BLaER1 treated with 17β-estradiol and CSF1 and Interleukin-3, amounts not matched to agents 10 nM and 100 nM (cell line): ENCODE data around the gene CEP164.
"Not testable (repeated sequence)": the region's sequence is repeated elsewhere in the genome, so short reads cannot be mapped to it uniquely, and the experiment has no call there.

Experiments used
- H3K27ac ChIP-seq, 11 experiments: shearing (Covaris generic); formaldehyde crosslinking; 2 replicates each; pipeline ENCODE4 v1.8.1; 2022
- H3K27me3 ChIP-seq, 11 experiments: shearing (Covaris generic); formaldehyde crosslinking; 2 replicates each; pipeline ENCODE4 v1.8.1; 2022
- H3K36me3 ChIP-seq, 11 experiments: shearing (Covaris generic); formaldehyde crosslinking; 2 replicates each; pipeline ENCODE4 v1.8.1; 2022
- H3K4me1 ChIP-seq, 10 experiments: shearing (Covaris generic); formaldehyde crosslinking; 2 replicates each; pipeline ENCODE4 v1.8.1; 2022
- H3K4me2 ChIP-seq, 11 experiments: shearing (Covaris generic); formaldehyde crosslinking; 2 replicates each; pipeline ENCODE4 v1.8.1; 2022
- H3K4me3 ChIP-seq, 10 experiments: shearing (Covaris generic); formaldehyde crosslinking; 2 replicates each; pipeline ENCODE4 v1.8.1; 2022
- H3K9ac ChIP-seq, 11 experiments: shearing (Covaris generic); formaldehyde crosslinking; 2 replicates each; pipeline ENCODE4 v1.8.1; 2022
- H3K9me3 ChIP-seq, 11 experiments: shearing (Covaris generic); formaldehyde crosslinking; replicated peaks in 1 of 11; 2 replicates each; pipeline ENCODE4 v1.8.1; 2022
- H4K20me1 ChIP-seq, 11 experiments: shearing (Covaris generic); formaldehyde crosslinking; 2 replicates each; pipeline ENCODE4 v1.8.1; 2022
- Cebpa-rat ChIP-seq, 11 experiments: shearing (Covaris generic); IDR thresholded peaks; 2 replicates each; pipeline ENCODE4 v1.8.1; 2022

The CEP164 gene

DNA sequence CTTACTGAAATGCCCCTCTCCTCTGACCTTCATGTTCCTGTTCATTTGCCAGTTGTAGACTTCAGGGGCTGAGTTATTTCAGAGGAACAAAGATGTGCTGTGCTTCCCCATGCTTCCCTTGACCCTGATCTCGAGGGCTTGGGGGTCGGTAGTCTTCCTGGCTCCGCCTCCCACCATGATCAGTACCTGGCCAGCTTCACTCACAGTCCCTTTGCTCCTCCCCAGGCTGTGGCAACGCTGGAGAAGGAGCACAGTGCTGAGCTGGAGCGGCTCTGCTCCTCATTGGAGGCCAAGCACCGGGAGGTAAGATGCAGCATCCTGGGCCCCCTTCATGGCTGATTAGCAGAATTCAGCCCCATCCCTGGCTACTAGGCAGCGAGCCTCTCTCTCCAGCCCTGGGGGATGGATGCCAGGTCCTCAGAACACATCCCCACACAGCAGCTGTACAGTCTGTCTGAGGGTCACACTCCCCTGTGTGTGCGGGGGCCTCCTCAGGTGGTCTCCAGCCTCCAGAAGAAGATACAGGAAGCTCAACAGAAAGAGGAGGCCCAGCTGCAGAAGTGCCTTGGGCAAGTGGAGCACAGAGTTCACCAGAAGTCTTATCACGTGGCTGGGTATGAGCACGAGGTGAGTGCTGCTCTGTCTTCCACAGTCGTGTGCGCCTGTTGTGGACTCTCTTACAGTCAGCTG is 64.5 kb downstream of the CEP164 start:
- Histone ChIP-seq H3K4me3 (no peak overlapping the region), H3K4me1 (no peaks in the 10 kb centered on the region), H3K36me3 (peaks cover 55 to 98% (median 83%) of the 10 kb centered on the region in 11 experiments), H3K9me3 (peaks cover 1 to 9% (median 7%) of the 10 kb centered on the region in 11 experiments; a peak in 19 of 22 replicates), H3K27me3 (no peaks in the 10 kb centered on the region), H3K27ac (no peak overlapping the region), H4K20me1 (peaks cover 0 to 3% (median 0%) of the 10 kb centered on the region in 11 experiments; a peak in 1 of 22 replicates), H3K9ac (no peak overlapping the region), H3K4me2 (no peak overlapping the region)
- TF ChIP-seq Cebpa-rat (IDR thresholded peaks at IDR 0.05), result no peak

- Histone ChIP-seq H3K4me3 (no peak overlapping the region), H3K27me3 (no peaks in the 10 kb centered on the region), H4K20me1 (peaks cover 0 to 3% (median 0%) of the 10 kb centered on the region in 11 experiments; a peak in 1 of 22 replicates), H3K9ac (no peak overlapping the region), H3K27ac (no peak overlapping the region), H3K4me2 (no peak overlapping the region), H3K4me1 (no peaks in the 10 kb centered on the region), H3K9me3 (peaks cover 9 to 18% (median 15%) of the 10 kb centered on the region in 11 experiments; a peak in 21 of 22 replicates), H3K36me3 (peaks cover 58 to 98% (median 84%) of the 10 kb centered on the region in 11 experiments)
- TF ChIP-seq Cebpa-rat (IDR thresholded peaks at IDR 0.05), result no peak
Observed at GRCh38 chr11:117392979-117393378, 65.3 kb downstream of the CEP164 start.

DNA sequence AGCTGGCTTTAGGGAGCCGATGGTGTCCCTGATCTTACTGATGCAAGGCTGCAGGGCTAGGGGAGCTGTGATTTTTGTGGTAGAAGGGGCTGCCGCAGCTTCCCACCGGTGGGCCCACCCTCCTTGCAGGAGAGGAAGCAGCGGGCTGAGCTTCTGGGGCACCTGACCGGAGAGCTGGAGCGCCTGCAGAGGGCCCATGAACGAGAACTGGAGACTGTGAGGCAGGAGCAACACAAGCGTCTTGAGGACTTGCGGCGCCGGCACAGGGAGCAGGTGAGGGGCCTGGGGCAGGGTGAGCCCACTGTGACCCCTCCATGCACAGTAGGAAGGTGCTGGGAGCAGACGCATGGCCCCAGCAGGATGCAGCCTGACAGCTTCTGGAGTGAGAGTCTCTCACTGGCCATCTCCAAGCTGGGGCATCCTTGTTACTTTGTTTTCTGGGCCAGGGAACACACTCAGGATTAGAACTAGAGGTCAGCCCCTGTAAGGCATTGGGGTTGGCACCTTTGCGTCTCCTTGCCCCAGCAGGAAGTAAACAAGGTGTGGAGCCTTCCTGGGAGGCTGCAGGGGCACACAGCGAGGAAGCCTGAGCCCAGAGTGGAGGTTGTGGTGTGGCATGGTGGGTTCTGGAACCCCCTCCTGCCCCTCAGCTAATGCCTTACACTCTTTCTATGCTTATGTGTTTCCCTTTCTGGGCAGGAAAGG is 66.7 kb downstream of the CEP164 start:
- Histone ChIP-seq H4K20me1 (peaks cover 0 to 3% (median 0%) of the 10 kb centered on the region in 11 experiments; a peak in 1 of 22 replicates), H3K4me1 (no peaks in the 10 kb centered on the region), H3K4me3 (no peak overlapping the region), H3K36me3 (peaks cover 66 to 95% (median 86%) of the 10 kb centered on the region in 11 experiments), H3K4me2 (no peak overlapping the region), H3K9me3 (peaks cover 22 to 32% (median 28%) of the 10 kb centered on the region in 11 experiments), H3K9ac (no peak overlapping the region), H3K27ac (no peak overlapping the region), H3K27me3 (no peaks in the 10 kb centered on the region)
- TF ChIP-seq Cebpa-rat (IDR thresholded peaks at IDR 0.05), result no peak

GRCh38 chr11:117395476-117395875 is 67.8 kb downstream of the CEP164 start:
- no peak for TF ChIP-seq Cebpa-rat (IDR thresholded peaks at IDR 0.05)
- Histone ChIP-seq H3K27ac (no peak overlapping the region), H3K4me2 (no peak overlapping the region), H3K9ac (no peak overlapping the region), H3K9me3 (peaks cover 24 to 34% (median 29%) of the 10 kb centered on the region in 11 experiments), H3K4me3 (no peak overlapping the region), H3K27me3 (no peaks in the 10 kb centered on the region), H3K36me3 (peaks cover 62 to 86% (median 82%) of the 10 kb centered on the region in 11 experiments), H4K20me1 (peaks cover 0 to 3% (median 0%) of the 10 kb centered on the region in 11 experiments; a peak in 1 of 22 replicates), H3K4me1 (peaks cover 0 to 5% (median 0%) of the 10 kb centered on the region in 10 experiments; a peak in 2 of 20 replicates)

DNA sequence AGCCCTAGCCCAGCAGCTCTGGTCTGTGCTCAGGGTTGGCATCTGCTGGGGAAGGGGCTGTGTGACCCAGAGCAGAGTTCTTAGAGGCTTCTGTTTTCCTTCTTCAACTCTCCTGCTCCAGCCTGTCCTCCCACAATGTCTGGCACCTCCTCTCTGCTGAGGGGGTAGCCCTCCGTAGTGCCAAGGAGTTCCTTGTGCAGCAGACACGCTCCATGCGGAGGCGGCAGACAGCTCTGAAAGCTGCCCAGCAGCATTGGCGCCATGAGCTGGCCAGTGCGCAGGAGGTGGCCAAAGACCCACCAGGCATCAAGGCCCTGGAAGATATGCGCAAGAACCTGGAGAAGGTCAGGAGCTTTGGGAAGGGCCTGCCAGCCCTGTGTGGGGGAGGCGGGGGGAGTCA is 69.3 kb downstream of the CEP164 start:
- no peak for TF ChIP-seq Cebpa-rat (IDR thresholded peaks at IDR 0.05)
- H3K9me3 ChIP-seq, result peaks cover 24 to 34% (median 29%) of the 10 kb centered on the region in 11 experiments
- H4K20me1 ChIP-seq, result peaks cover 0 to under 1% (median 0%) of the 10 kb centered on the region in 11 experiments; a peak in 1 of 22 replicates
- no peak overlapping the region for H3K27ac ChIP-seq
- H3K4me3 ChIP-seq, result no peak overlapping the region
- no peak overlapping the region for H3K4me2 ChIP-seq
- H3K27me3 ChIP-seq, result no peaks in the 10 kb centered on the region
- peaks cover 47 to 71% (median 68%) of the 10 kb centered on the region in 11 experiments for H3K36me3 ChIP-seq
- peaks cover 0 to 14% (median 0%) of the 10 kb centered on the region in 10 experiments; a peak in 3 of 20 replicates for H3K4me1 ChIP-seq
- H3K9ac ChIP-seq, result no peak overlapping the region

DNA sequence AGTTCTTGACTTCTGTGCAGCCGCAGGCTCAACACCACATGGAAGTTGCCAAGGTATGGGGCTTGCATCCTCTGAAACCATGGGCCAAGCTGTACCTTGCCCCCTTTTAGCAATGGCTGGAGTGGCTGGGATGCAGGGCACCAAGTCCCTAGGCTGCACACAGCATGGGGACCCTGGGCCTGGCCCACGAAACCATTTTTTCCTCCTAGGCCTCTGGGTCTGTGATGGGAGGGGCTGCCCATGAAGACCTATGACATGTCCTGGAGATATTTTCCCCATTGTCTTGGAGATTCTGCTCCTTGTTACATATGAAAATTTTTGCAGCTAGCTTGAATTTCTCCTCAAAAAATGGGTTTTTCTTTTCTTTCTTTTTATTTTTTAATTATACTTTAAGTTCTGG is 71.0 kb downstream of the CEP164 start:
- Histone ChIP-seq H3K36me3 (peaks cover 35 to 68% (median 57%) of the 10 kb centered on the region in 11 experiments), H3K4me3 (peak overlapping the region in 3 of 10 experiments; percentile 17 to 21 (median 17); a peak in 2 of 20 replicates), H3K9me3 (peaks cover 24 to 41% (median 30%) of the 10 kb centered on the region in 11 experiments), H3K4me1 (peaks cover 0 to 14% (median 0%) of the 10 kb centered on the region in 10 experiments; a peak in 3 of 20 replicates)
- not testable (repeated sequence) for H3K9ac ChIP-seq, H4K20me1 ChIP-seq, H3K4me2 ChIP-seq, H3K27me3 ChIP-seq, H3K27ac ChIP-seq

DNA sequence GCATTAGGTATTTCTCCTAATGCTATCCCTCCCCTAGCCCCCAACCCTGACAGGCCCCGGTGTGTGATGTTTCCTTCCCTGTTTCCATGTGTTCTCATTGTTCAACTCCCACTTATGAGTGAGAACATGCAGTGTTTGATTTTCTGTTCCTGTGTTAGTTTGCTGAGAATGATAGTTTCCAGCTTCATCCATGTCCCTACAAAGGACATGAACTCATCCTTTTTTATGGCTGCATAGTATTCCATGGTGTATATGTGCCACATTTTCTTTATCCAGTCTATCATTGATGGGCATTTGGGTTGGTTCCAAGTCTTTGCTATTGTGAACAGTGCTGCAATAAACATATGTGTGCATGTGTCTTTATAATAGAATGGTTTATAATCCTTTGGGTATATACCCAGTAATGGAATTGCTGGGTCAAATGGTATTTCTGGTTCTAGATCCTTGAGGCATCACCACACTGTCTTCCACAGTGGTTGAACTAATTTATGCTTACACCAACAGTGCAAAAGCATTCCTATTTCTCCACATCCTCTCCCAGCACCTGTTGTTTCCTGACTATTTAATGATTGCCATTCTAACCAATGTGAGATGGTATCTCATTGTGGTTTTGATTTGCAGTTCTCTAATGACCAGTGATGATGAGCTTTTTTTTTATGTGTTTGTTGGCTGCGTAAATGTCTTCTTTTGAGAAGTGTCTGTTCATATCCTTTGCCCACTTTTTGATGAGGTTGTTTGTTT is 71.6 kb downstream of the CEP164 start:
- not testable (repeated sequence) for H3K4me2 ChIP-seq, H4K20me1 ChIP-seq, H3K27ac ChIP-seq, H3K4me3 ChIP-seq, H3K27me3 ChIP-seq, H3K9ac ChIP-seq
- Histone ChIP-seq H3K9me3 (peaks cover 29 to 45% (median 35%) of the 10 kb centered on the region in 11 experiments), H3K4me1 (peaks cover 0 to 14% (median 0%) of the 10 kb centered on the region in 10 experiments; a peak in 3 of 20 replicates), H3K36me3 (peaks cover 34 to 68% (median 53%) of the 10 kb centered on the region in 11 experiments)

GRCh38 chr11:117405898-117406297 is 78.2 kb downstream of the CEP164 start:
- not testable (repeated sequence) for H3K4me1 ChIP-seq, H3K27ac ChIP-seq, H4K20me1 ChIP-seq, H3K4me3 ChIP-seq, H3K9ac ChIP-seq, H3K4me2 ChIP-seq, H3K27me3 ChIP-seq
- H3K9me3 ChIP-seq, result peaks cover 29 to 41% (median 33%) of the 10 kb centered on the region in 11 experiments
- peaks cover 44 to 88% (median 65%) of the 10 kb centered on the region in 11 experiments for H3K36me3 ChIP-seq

GRCh38 chr11:117407016-117407415 is 79.4 kb downstream of the CEP164 start:
- Histone ChIP-seq H3K9ac (no peak overlapping the region), H3K9me3 (peaks cover 29 to 41% (median 33%) of the 10 kb centered on the region in 11 experiments), H3K4me1 (peaks cover 0 to 9% (median 2%) of the 10 kb centered on the region in 10 experiments; a peak in 8 of 20 replicates), H3K36me3 (peaks cover 44 to 89% (median 65%) of the 10 kb centered on the region in 11 experiments), H3K27me3 (no peaks in the 10 kb centered on the region), H3K4me2 (no peak overlapping the region), H4K20me1 (no peaks in the 10 kb centered on the region), H3K27ac (no peak overlapping the region), H3K4me3 (no peak overlapping the region)
- TF ChIP-seq Cebpa-rat (IDR thresholded peaks at IDR 0.05), result no peak
